Measurements from ENCODE around the gene SORCS1.

The SORCS1 gene

GRCh38 chr10:106609470-106610266 lies 554.8 kb downstream of the SORCS1 start:
- Histone ChIP-seq H3K27ac (ENCODE audit: low read depth, low read length, severe bottlenecking) (no peak overlapping the region), H3K4me3 (ENCODE audit: extremely low read depth, insufficient read depth, low read length, poor library complexity, severe bottlenecking) (no peak overlapping the region), H3K36me3 (ENCODE audit: control insufficient read depth, insufficient read depth, low read length) (no peaks in the 10 kb centered on the region), H3K4me1 (ENCODE audit: control insufficient read depth, insufficient read depth, low read length, poor library complexity, severe bottlenecking) (peaks cover 4% of the 10 kb centered on the region), H3K9me3 (ENCODE audit: control insufficient read depth, low read length) (no peaks in the 10 kb centered on the region)
- WGBS, 2 experiments (ENCODE audit: insufficient coverage in 2 of 2): 90 to 94% methylated on average over 2 of the region's 3 CpGs

- no peaks in the 10 kb centered on the region for H3K36me3 ChIP-seq (ENCODE audit: control insufficient read depth, insufficient read depth, low read length)
- no peak overlapping the region for H3K27ac ChIP-seq (ENCODE audit: low read depth, low read length, severe bottlenecking)
- WGBS, 2 experiments (ENCODE audit: insufficient coverage in 2 of 2): 83 to 100% methylated on average over 1 of the region's 1 CpG
- H3K4me1 ChIP-seq (ENCODE audit: control insufficient read depth, insufficient read depth, low read length, poor library complexity, severe bottlenecking): no peaks in the 10 kb centered on the region
- no peak overlapping the region for H3K4me3 ChIP-seq (ENCODE audit: extremely low read depth, insufficient read depth, low read length, poor library complexity, severe bottlenecking)
- no peaks in the 10 kb centered on the region for H3K9me3 ChIP-seq (ENCODE audit: control insufficient read depth, low read length)
Measured at GRCh38 chr10:106608066-106608465, 556.4 kb downstream of the SORCS1 start.

GRCh38 chr10:106595281-106595680 lies 569.2 kb downstream of the SORCS1 start:
- Histone ChIP-seq H3K9me3 (ENCODE audit: control insufficient read depth, low read length) (no peaks in the 10 kb centered on the region), H3K36me3 (ENCODE audit: control insufficient read depth, insufficient read depth, low read length) (no peaks in the 10 kb centered on the region), H3K4me3 (ENCODE audit: extremely low read depth, insufficient read depth, low read length, poor library complexity, severe bottlenecking) (no peak overlapping the region), H3K27ac (ENCODE audit: low read depth, low read length, severe bottlenecking) (no peak overlapping the region), H3K4me1 (ENCODE audit: control insufficient read depth, insufficient read depth, low read length, poor library complexity, severe bottlenecking) (no peaks in the 10 kb centered on the region)
- 78 to 100% methylated on average over 1 of the region's 4 CpGs for WGBS, 2 experiments (ENCODE audit: insufficient coverage in 2 of 2)

GRCh38 chr10:106593876-106594275 lies 570.6 kb downstream of the SORCS1 start:
- H3K9me3 ChIP-seq (ENCODE audit: control insufficient read depth, low read length): no peaks in the 10 kb centered on the region
- no peaks in the 10 kb centered on the region for H3K4me1 ChIP-seq (ENCODE audit: control insufficient read depth, insufficient read depth, low read length, poor library complexity, severe bottlenecking)
- no peaks in the 10 kb centered on the region for H3K36me3 ChIP-seq (ENCODE audit: control insufficient read depth, insufficient read depth, low read length)
- no peak overlapping the region for H3K27ac ChIP-seq (ENCODE audit: low read depth, low read length, severe bottlenecking)
- WGBS, 2 experiments (ENCODE audit: insufficient coverage in 2 of 2): no CpG with 5 or more reads among the region's 1 CpG
- H3K4me3 ChIP-seq (ENCODE audit: extremely low read depth, insufficient read depth, low read length, poor library complexity, severe bottlenecking): no peak overlapping the region

GRCh38 chr10:106592396-106592795 lies 572.1 kb downstream of the SORCS1 start:
- no peak overlapping the region for H3K4me3 ChIP-seq (ENCODE audit: extremely low read depth, insufficient read depth, low read length, poor library complexity, severe bottlenecking)
- H3K27ac ChIP-seq (ENCODE audit: low read depth, low read length, severe bottlenecking): no peak overlapping the region
- H3K4me1 ChIP-seq (ENCODE audit: control insufficient read depth, insufficient read depth, low read length, poor library complexity, severe bottlenecking): no peaks in the 10 kb centered on the region
- no peaks in the 10 kb centered on the region for H3K36me3 ChIP-seq (ENCODE audit: control insufficient read depth, insufficient read depth, low read length)
- no peaks in the 10 kb centered on the region for H3K9me3 ChIP-seq (ENCODE audit: control insufficient read depth, low read length)

- no peak overlapping the region for H3K4me3 ChIP-seq (ENCODE audit: extremely low read depth, insufficient read depth, low read length, poor library complexity, severe bottlenecking)
- 72% methylated on average over 2 of the region's 2 CpGs; no CpG with 5 or more reads in 1 of the 2 experiments for WGBS, 2 experiments (ENCODE audit: insufficient coverage in 2 of 2)
- no peaks in the 10 kb centered on the region for H3K9me3 ChIP-seq (ENCODE audit: control insufficient read depth, low read length)
- no peaks in the 10 kb centered on the region for H3K36me3 ChIP-seq (ENCODE audit: control insufficient read depth, insufficient read depth, low read length)
- no peak overlapping the region for H3K27ac ChIP-seq (ENCODE audit: low read depth, low read length, severe bottlenecking)
- peaks cover 8% of the 10 kb centered on the region for H3K4me1 ChIP-seq (ENCODE audit: control insufficient read depth, insufficient read depth, low read length, poor library complexity, severe bottlenecking)
Measured at GRCh38 chr10:106582291-106582690, 582.2 kb downstream of the SORCS1 start.

GRCh38 chr10:106577756-106578155 lies 586.8 kb downstream of the SORCS1 start:
- WGBS, 2 experiments (ENCODE audit: insufficient coverage in 2 of 2): 60 to 83% methylated on average over 1 of the region's 2 CpGs
- Histone ChIP-seq H3K36me3 (ENCODE audit: control insufficient read depth, insufficient read depth, low read length) (no peaks in the 10 kb centered on the region), H3K27ac (ENCODE audit: low read depth, low read length, severe bottlenecking) (no peak overlapping the region)

GRCh38 chr10:106577266-106577665 lies 587.2 kb downstream of the SORCS1 start:
- 8% methylated on average over 4 of the region's 9 CpGs; no CpG with 5 or more reads in 1 of the 2 experiments for WGBS, 2 experiments (ENCODE audit: insufficient coverage in 2 of 2)
- Histone ChIP-seq H3K4me1 (ENCODE audit: control insufficient read depth, insufficient read depth, low read length, poor library complexity, severe bottlenecking) (peaks cover 23% of the 10 kb centered on the region), H3K4me3 (ENCODE audit: extremely low read depth, insufficient read depth, low read length, poor library complexity, severe bottlenecking) (no peak overlapping the region), H3K27ac (ENCODE audit: low read depth, low read length, severe bottlenecking) (no peak overlapping the region), H3K9me3 (ENCODE audit: control insufficient read depth, low read length) (no peaks in the 10 kb centered on the region), H3K36me3 (ENCODE audit: control insufficient read depth, insufficient read depth, low read length) (no peaks in the 10 kb centered on the region)

More at GRCh38 chr10:106577756-106578155, 586.8 kb downstream of the SORCS1 start:
- Histone ChIP-seq H3K9me3 (ENCODE audit: control insufficient read depth, low read length) (no peaks in the 10 kb centered on the region), H3K4me3 (ENCODE audit: extremely low read depth, insufficient read depth, low read length, poor library complexity, severe bottlenecking) (no peak overlapping the region), H3K4me1 (ENCODE audit: control insufficient read depth, insufficient read depth, low read length, poor library complexity, severe bottlenecking) (peaks cover 20% of the 10 kb centered on the region)

GRCh38 chr10:106576534-106576933 lies 588.0 kb downstream of the SORCS1 start:
- H3K27ac ChIP-seq (ENCODE audit: low read depth, low read length, severe bottlenecking): no peak overlapping the region
- WGBS, 2 experiments (ENCODE audit: insufficient coverage in 2 of 2): 97 to 100% methylated on average over 1 to 3 of the region's 4 CpGs
- peaks cover 23% of the 10 kb centered on the region for H3K4me1 ChIP-seq (ENCODE audit: control insufficient read depth, insufficient read depth, low read length, poor library complexity, severe bottlenecking)
- H3K36me3 ChIP-seq (ENCODE audit: control insufficient read depth, insufficient read depth, low read length): no peaks in the 10 kb centered on the region
- no peaks in the 10 kb centered on the region for H3K9me3 ChIP-seq (ENCODE audit: control insufficient read depth, low read length)
- H3K4me3 ChIP-seq (ENCODE audit: extremely low read depth, insufficient read depth, low read length, poor library complexity, severe bottlenecking): no peak overlapping the region

GRCh38 chr10:106573106-106573505 lies 591.4 kb downstream of the SORCS1 start:
- Histone ChIP-seq H3K4me3 (ENCODE audit: extremely low read depth, insufficient read depth, low read length, poor library complexity, severe bottlenecking) (no peak overlapping the region), H3K36me3 (ENCODE audit: control insufficient read depth, insufficient read depth, low read length) (no peaks in the 10 kb centered on the region), H3K27ac (ENCODE audit: low read depth, low read length, severe bottlenecking) (no peak overlapping the region), H3K4me1 (ENCODE audit: control insufficient read depth, insufficient read depth, low read length, poor library complexity, severe bottlenecking) (peaks cover 22% of the 10 kb centered on the region), H3K9me3 (ENCODE audit: control insufficient read depth, low read length) (no peaks in the 10 kb centered on the region)
- WGBS, 2 experiments (ENCODE audit: insufficient coverage in 2 of 2): 94 to 100% methylated on average over 1 to 3 of the region's 5 CpGs

- H3K9me3 ChIP-seq (ENCODE audit: control insufficient read depth, low read length): no peaks in the 10 kb centered on the region
- H3K4me1 ChIP-seq (ENCODE audit: control insufficient read depth, insufficient read depth, low read length, poor library complexity, severe bottlenecking): peaks cover 9% of the 10 kb centered on the region
- H3K4me3 ChIP-seq (ENCODE audit: extremely low read depth, insufficient read depth, low read length, poor library complexity, severe bottlenecking): no peak overlapping the region
- H3K27ac ChIP-seq (ENCODE audit: low read depth, low read length, severe bottlenecking): no peak overlapping the region
- 63 to 69% methylated on average over 1 to 2 of the region's 5 CpGs for WGBS, 2 experiments (ENCODE audit: insufficient coverage in 2 of 2)
- H3K36me3 ChIP-seq (ENCODE audit: control insufficient read depth, insufficient read depth, low read length): no peaks in the 10 kb centered on the region
Measured at GRCh38 chr10:106571192-106571946, 593.1 kb downstream of the SORCS1 start.

All from mesodermal cell (in vitro differentiated cells).